ENCODE measurements around the gene ATXN1.
A peak's percentile ranks its signal among the peaks of the same experiment; 100 is the strongest.
"Not testable (repeated sequence)": the region's sequence is repeated elsewhere in the genome, so short reads cannot be mapped to it uniquely, and the experiment has no call there.

The ATXN1 gene

GRCh38 chr6:16618962-16619361, 142.3 kb downstream of the ATXN1 start:
- Histone ChIP-seq H3K9me3 (ENCODE audit: control insufficient read depth, insufficient read depth, low read depth, low read length) (no peaks in the 10 kb centered on the region), H3K27ac (ENCODE audit: extremely low read depth, low read depth, low read length) (no peak overlapping the region), H3K4me3 (ENCODE audit: low read depth, low read length) (no peak overlapping the region), H3K4me1 (ENCODE audit: control insufficient read depth, insufficient read depth, low read length) (no peaks in the 10 kb centered on the region), H3K36me3 (ENCODE audit: control insufficient read depth in 2 of 2, insufficient read depth in 1 of 2, low read length in 2 of 2) (no peaks in the 10 kb centered on the region)
- ChIA-PET CTCF (interaction anchor here (0.8 kb wide), 1 partner anchor 468 kb away, joined by 3 read pairs; no protein-coding TSS in a partner anchor), POLR2A (no interaction called here)
- TF ChIP-seq MZF1 (tag by site-specific recombination; IDR thresholded peaks at IDR 0.05; ENCODE audit: borderline replicate concordance) (no peak), ZSCAN4 (tag by site-specific recombination; IDR thresholded peaks at IDR 0.05) (no peak), ZNF214 (tag by site-specific recombination; IDR thresholded peaks at IDR 0.05; ENCODE audit: borderline replicate concordance) (peak; percentile 53; the same call in 1 of the 2 replicates), ZNF211 (tag by site-specific recombination; IDR thresholded peaks at IDR 0.05; ENCODE audit: low read depth) (no peak), ZNF423 (tag by site-specific recombination; IDR thresholded peaks at IDR 0.05) (no peak), ZNF837 (tag by site-specific recombination; IDR thresholded peaks at IDR 0.05) (no peak), FEZF1 (tag by site-specific recombination; IDR thresholded peaks at IDR 0.05) (0 out of 2 replicates have a peak, but pooled peaks have one; percentile 8)

DNA sequence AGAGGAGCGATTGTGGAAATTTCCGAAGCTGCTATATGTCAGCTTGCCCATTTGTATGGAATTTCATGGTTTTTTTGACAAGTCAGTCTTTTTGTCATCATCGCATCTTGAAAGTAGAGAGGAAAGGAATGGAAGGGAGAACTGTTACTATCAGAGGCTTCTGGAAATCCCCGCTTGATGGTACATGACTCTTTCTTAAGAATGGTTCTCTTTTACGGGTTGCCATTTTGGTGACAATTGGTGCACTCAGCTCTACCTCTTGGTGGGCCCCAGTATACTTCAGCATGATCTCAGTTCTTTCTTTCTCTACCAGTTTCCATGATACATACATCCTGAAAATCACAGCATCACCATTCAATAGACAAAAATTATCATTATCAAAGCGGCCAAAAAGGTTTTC, 146.0 kb downstream of the ATXN1 start:
- CTCF ChIA-PET; H3K4me1 ChIP-seq (ENCODE audit: control insufficient read depth, insufficient read depth, low read length); H3K9me3 ChIP-seq (ENCODE audit: control insufficient read depth, insufficient read depth, low read depth, low read length); H3K27ac ChIP-seq (ENCODE audit: extremely low read depth, low read depth, low read length); H3K4me3 ChIP-seq (ENCODE audit: low read depth, low read length); H3K36me3 ChIP-seq (ENCODE audit: control insufficient read depth in 2 of 2, insufficient read depth in 1 of 2, low read length in 2 of 2); POLR2A ChIA-PET: not testable (repeated sequence)

DNA sequence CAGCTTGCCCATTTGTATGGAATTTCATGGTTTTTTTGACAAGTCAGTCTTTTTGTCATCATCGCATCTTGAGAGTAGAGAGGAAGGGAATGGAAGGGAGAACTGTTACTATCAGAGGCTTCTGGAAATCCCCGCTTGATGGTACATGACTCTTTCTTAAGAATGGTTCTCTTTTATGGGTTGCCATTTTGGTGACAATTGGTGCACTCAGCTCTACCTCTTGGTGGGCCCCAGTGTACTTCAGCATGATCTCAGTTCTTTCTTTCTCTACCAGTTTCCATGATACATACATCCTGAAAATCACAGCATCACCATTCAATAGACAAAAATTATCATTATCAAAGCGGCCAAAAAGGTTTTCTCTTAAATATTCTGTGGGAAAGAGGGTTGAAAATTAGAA, 147.1 kb downstream of the ATXN1 start:
- H3K27ac ChIP-seq (ENCODE audit: extremely low read depth, low read depth, low read length); CTCF ChIA-PET; H3K4me1 ChIP-seq (ENCODE audit: control insufficient read depth, insufficient read depth, low read length); H3K4me3 ChIP-seq (ENCODE audit: low read depth, low read length); H3K9me3 ChIP-seq (ENCODE audit: control insufficient read depth, insufficient read depth, low read depth, low read length); POLR2A ChIA-PET; H3K36me3 ChIP-seq (ENCODE audit: control insufficient read depth in 2 of 2, insufficient read depth in 1 of 2, low read length in 2 of 2): not testable (repeated sequence)

DNA sequence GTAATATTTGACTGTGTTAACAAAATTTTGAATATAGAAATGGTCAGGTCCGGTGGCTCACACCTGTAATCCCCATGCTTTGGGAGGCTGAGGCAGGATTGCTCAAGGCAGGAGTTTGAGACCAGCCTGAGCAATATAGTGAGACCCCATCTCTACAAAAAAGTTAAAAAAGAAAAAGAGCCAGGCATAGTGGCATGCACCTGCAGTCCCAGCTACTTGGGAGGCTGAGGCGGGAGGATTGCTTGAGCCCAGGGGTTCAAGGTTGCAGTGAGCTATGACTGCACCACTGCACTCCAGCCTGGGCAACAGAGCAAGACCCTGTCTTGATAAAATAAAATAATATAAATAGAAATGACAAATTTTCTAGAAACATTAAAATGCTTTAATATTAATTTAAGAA, 147.8 kb downstream of the ATXN1 start:
- POLR2A ChIA-PET; H3K36me3 ChIP-seq (ENCODE audit: control insufficient read depth in 2 of 2, insufficient read depth in 1 of 2, low read length in 2 of 2); H3K4me1 ChIP-seq (ENCODE audit: control insufficient read depth, insufficient read depth, low read length); H3K9me3 ChIP-seq (ENCODE audit: control insufficient read depth, insufficient read depth, low read depth, low read length); H3K27ac ChIP-seq (ENCODE audit: extremely low read depth, low read depth, low read length); H3K4me3 ChIP-seq (ENCODE audit: low read depth, low read length): not testable (repeated sequence)
- TF ChIP-seq ZNF121 (tag by site-specific recombination; IDR thresholded peaks at IDR 0.05), result peak; percentile 54; the same call in 1 of the 2 replicates
- CTCF ChIA-PET, result interaction anchor here (0.7 kb wide), 1 partner anchor 145 kb away, joined by 3 read pairs; no protein-coding TSS in a partner anchor

DNA sequence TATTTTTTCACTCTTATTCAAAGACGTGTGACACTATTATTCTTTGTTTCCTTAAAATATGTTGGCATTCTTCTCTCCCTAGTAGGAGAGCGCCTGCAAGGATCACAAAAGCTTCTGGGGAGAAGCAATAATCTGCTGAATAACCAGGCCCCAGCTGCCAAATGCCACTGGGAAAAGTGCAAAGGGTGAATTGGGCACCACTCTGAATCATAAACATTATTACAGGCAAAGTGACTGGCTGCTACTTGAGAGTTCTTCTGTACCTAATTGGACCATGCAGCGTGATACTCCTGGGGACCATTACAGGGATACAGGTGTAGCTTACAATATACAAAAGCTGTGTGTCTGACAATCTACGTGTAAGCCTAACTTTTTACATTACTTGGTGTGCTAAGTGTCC, 152.8 kb downstream of the ATXN1 start:
- Histone ChIP-seq H3K4me3 (ENCODE audit: low read depth, low read length) (no peak overlapping the region), H3K36me3 (ENCODE audit: control insufficient read depth in 2 of 2, insufficient read depth in 1 of 2, low read length in 2 of 2) (peaks cover 0 to 6% of the 10 kb centered on the region in 2 experiments; a peak in 1 of 3 replicates), H3K27ac (ENCODE audit: extremely low read depth, low read depth, low read length) (no peak overlapping the region), H3K9me3 (ENCODE audit: control insufficient read depth, insufficient read depth, low read depth, low read length) (no peaks in the 10 kb centered on the region), H3K4me1 (ENCODE audit: control insufficient read depth, insufficient read depth, low read length) (0 out of 2 replicates have a peak, but pooled peaks cover 4% of the 10 kb centered on the region)
- POLR2A ChIA-PET, result no interaction called here
- TF ChIP-seq, protein P1, sequence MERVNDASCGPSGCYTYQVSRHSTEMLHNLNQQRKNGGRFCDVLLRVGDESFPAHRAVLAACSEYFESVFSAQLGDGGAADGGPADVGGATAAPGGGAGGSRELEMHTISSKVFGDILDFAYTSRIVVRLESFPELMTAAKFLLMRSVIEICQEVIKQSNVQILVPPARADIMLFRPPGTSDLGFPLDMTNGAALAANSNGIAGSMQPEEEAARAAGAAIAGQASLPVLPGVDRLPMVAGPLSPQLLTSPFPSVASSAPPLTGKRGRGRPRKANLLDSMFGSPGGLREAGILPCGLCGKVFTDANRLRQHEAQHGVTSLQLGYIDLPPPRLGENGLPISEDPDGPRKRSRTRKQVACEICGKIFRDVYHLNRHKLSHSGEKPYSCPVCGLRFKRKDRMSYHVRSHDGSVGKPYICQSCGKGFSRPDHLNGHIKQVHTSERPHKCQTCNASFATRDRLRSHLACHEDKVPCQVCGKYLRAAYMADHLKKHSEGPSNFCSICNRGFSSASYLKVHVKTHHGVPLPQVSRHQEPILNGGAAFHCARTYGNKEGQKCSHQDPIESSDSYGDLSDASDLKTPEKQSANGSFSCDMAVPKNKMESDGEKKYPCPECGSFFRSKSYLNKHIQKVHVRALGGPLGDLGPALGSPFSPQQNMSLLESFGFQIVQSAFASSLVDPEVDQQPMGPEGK (tag by site-specific recombination; IDR thresholded peaks at IDR 0.05), result no peak
- TF ChIP-seq ZNF830 (tag by site-specific recombination; IDR thresholded peaks at IDR 0.05; ENCODE audit: low read depth) (no peak), PRDM1 (tag by site-specific recombination; IDR thresholded peaks at IDR 0.05) (no peak), ZSCAN23 (tag by site-specific recombination; IDR thresholded peaks at IDR 0.05) (no peak), ZNF558 (tag by site-specific recombination; IDR thresholded peaks at IDR 0.05) (no peak), ZNF223 (tag by site-specific recombination; IDR thresholded peaks at IDR 0.05) (no peak)
- CTCF ChIA-PET, result no interaction called here
